GM12878 (cell line): ENCODE results near the gene RPL18. TPM values are rescaled to one million over a fixed set of nuclear protein-coding genes. Genes with fewer than 3 reads are reported as not detected.

Experiments used
- ATAC-seq: fragments of 200-7000 bp; cut with Tn5 transposase; 3 replicates; pipeline ENCODE4 v1.9.1; 2020; ENCODE audit warnings: mild to moderate bottlenecking, moderate library complexity
- BruUV-seq: library from RNA; stranded (reverse); fragments of 400-500 nt; replicated peaks from 2 replicates; lab custom pipeline; 2021; lab: Mats Ljungman, UMichigan
- CTCF ChIA-PET: fragments of 300-600 bp; sonication (Branson Sonifier 250); formaldehyde crosslinking; extraction: SDS; loops from one replicate; lab custom pipeline; 2021; ENCODE audit warnings: inconsistent platforms; lab: Yijun Ruan, JAX
- POLR2A ChIA-PET: fragments of 350-600 bp; formaldehyde crosslinking; extraction: SDS; loops from one replicate; lab custom pipeline; 2021; ENCODE audit warnings: inconsistent platforms; lab: Charles Lee
- RAD21 ChIA-PET: fragments of 300-600 bp; sonication (Branson Sonifier 250); formaldehyde crosslinking; loops from one replicate; lab custom pipeline; 2023; ENCODE audit warnings: antibody characterized with exemption; ENCODE audit not compliant: unreplicated experiment; lab: Charles Lee
- SMC1A ChIA-PET: fragments of 300-600 bp; sonication (Branson Sonifier 250); formaldehyde crosslinking; loops from one replicate; lab custom pipeline; 2023; ENCODE audit not compliant: unreplicated experiment, uncharacterized antibody; lab: Charles Lee
- DNase-seq: peaks from one replicate; pipeline ENCODE4 v3.0.0-alpha.2; 2011; ENCODE audit warnings: low read depth, low spot score
- FAIRE-seq: peaks from 3 replicates; lab custom pipeline; 2011; peaks lifted over from hg19 to GRCh38; lab: Jason Lieb, UNC
- H2AFZ ChIP-seq: 2 replicates; pipeline ENCODE4 v1.6.0; 2011; ENCODE audit warnings: low read depth, low read length, control low read depth; ENCODE audit not compliant: control insufficient read depth
- H3K27ac ChIP-seq: 2 replicates; pipeline ENCODE4 v1.5.1; 2011; ENCODE audit warnings: control low read depth; ENCODE audit not compliant: control insufficient read depth, insufficient read depth
- H3K27me3 ChIP-seq, 2 experiments: replicated peaks in 1 of 2; 2 replicates each; pipeline versions ENCODE4 v1.6.0 to v1.6.1; 2011; ENCODE audit warnings: low read length in 1 of 2; ENCODE audit not compliant: control insufficient read depth in 2 of 2, insufficient read depth in 2 of 2
- H3K36me3 ChIP-seq, 2 experiments: 2 replicates each; pipeline ENCODE4 v1.5.1; 2011; ENCODE audit warnings: low read length in 1 of 2; ENCODE audit not compliant: control insufficient read depth in 2 of 2, insufficient read depth in 2 of 2
- H3K4me1 ChIP-seq: 2 replicates; pipeline ENCODE4 v1.6.1; 2011; ENCODE audit warnings: mild to moderate bottlenecking, low read length, moderate library complexity, mixed read lengths; ENCODE audit not compliant: control insufficient read depth, insufficient read depth
- H3K4me2 ChIP-seq: 2 replicates; pipeline ENCODE4 v1.6.0; 2011; ENCODE audit warnings: control low read depth; ENCODE audit not compliant: control insufficient read depth, insufficient read depth
- H3K4me3 ChIP-seq: fragments of 200-600 bp; sonication (generic); 2 replicates; pipeline ENCODE4 v1.5.1; 2016
- H3K79me2 ChIP-seq: 2 replicates; pipeline ENCODE4 v1.6.0; 2011; ENCODE audit warnings: low read length; ENCODE audit not compliant: control insufficient read depth, insufficient read depth
- H3K9ac ChIP-seq: 2 replicates; pipeline ENCODE4 v1.8.0; 2011; ENCODE audit warnings: low read length, control low read depth, mixed read lengths; ENCODE audit not compliant: control insufficient read depth, insufficient read depth
- H3K9me3 ChIP-seq: replicated peaks from 3 replicates; pipeline ENCODE4 v1.5.1; 2011; ENCODE audit warnings: mild to moderate bottlenecking, low read length; ENCODE audit not compliant: control insufficient read depth, insufficient read depth
- H4K20me1 ChIP-seq: 2 replicates; pipeline ENCODE4 v1.6.0; 2011; ENCODE audit not compliant: control insufficient read depth, insufficient read depth
- BHLHE40 ChIP-seq, 2 experiments: fragments of 450-650 bp in 1 of 2; IDR thresholded peaks; 2 replicates each; pipeline ENCODE4 v1.6.1; 2011 to 2017; ENCODE audit warnings: low read depth in 2 of 2, borderline replicate concordance in 1 of 2, improper control_type of control experiment in 1 of 2, low read length in 1 of 2, mild to moderate bottlenecking in 1 of 2
- BRCA1 ChIP-seq: IDR thresholded peaks from 2 replicates; pipeline ENCODE4 v1.6.1; 2011; ENCODE audit warnings: low read depth, low read length, improper control_type of control experiment
- CHD1 ChIP-seq: IDR thresholded peaks from 2 replicates; pipeline ENCODE4 v1.6.1; 2012; ENCODE audit warnings: low read depth, low read length, improper control_type of control experiment
- E4F1 ChIP-seq: fragments of 450-650 bp; IDR thresholded peaks from 2 replicates; pipeline ENCODE4 v1.6.1; 2018; ENCODE audit warnings: borderline replicate concordance, mild to moderate bottlenecking; ENCODE audit not compliant: partially characterized antibody
- HDGF ChIP-seq: fragments of 450-650 bp; IDR thresholded peaks from 2 replicates; pipeline ENCODE4 v1.6.1; 2016; ENCODE audit warnings: antibody characterized with exemption
- IRF3 ChIP-seq: fragments of 450-650 bp; IDR thresholded peaks from 2 replicates; pipeline ENCODE4 v1.6.1; 2014; ENCODE audit warnings: mild to moderate bottlenecking
- LARP7 ChIP-seq: fragments of 450-650 bp; IDR thresholded peaks from 2 replicates; pipeline ENCODE4 v1.6.1; 2017; ENCODE audit warnings: mild to moderate bottlenecking
- NFXL1 ChIP-seq: fragments of 450-650 bp; IDR thresholded peaks from 2 replicates; pipeline ENCODE4 v1.6.1; 2017; ENCODE audit warnings: antibody characterized with exemption, mild to moderate bottlenecking, borderline replicate concordance
- PAX8 ChIP-seq: fragments of 450-650 bp; IDR thresholded peaks from 2 replicates; pipeline ENCODE4 v1.6.1; 2017; ENCODE audit warnings: mild to moderate bottlenecking, moderate library complexity
- POLR2AphosphoS5 ChIP-seq: IDR thresholded peaks from 2 replicates; pipeline ENCODE4 v1.6.1; 2011; ENCODE audit warnings: mild to moderate bottlenecking, low read length, inconsistent platforms
- RB1 ChIP-seq: fragments of 450-650 bp; formaldehyde crosslinking; IDR thresholded peaks from 2 replicates; pipeline ENCODE4 v1.6.1; 2017; ENCODE audit warnings: mild to moderate bottlenecking, borderline replicate concordance
- RCOR1 ChIP-seq: conservative IDR thresholded peaks from 2 replicates; pipeline ENCODE4 v1.6.1; 2012; ENCODE audit warnings: low read depth, low read length, improper control_type of control experiment
- SMC3 ChIP-seq: IDR thresholded peaks from 2 replicates; pipeline ENCODE4 v1.6.1; 2011; ENCODE audit warnings: low read length, improper control_type of control experiment, borderline replicate concordance
- SREBF2 ChIP-seq: IDR thresholded peaks from 2 replicates; pipeline ENCODE4 v1.6.1; 2012; ENCODE audit warnings: mild to moderate bottlenecking, low read length
- TARDBP ChIP-seq: IDR thresholded peaks from 2 replicates; pipeline ENCODE4 v1.6.1; 2016; ENCODE audit warnings: borderline replicate concordance
- ZBTB33 ChIP-seq: fragments of 450-650 bp; IDR thresholded peaks from 2 replicates; pipeline ENCODE4 v1.6.1; 2017; ENCODE audit warnings: mild to moderate bottlenecking
- WGBS: methylation state at CpG from one replicate; pipeline ENCODE4 v1.1.6; 2016; ENCODE audit warnings: low lambda C conversion rate; ENCODE audit not compliant: insufficient replicate concordance, insufficient coverage; ENCODE audit errors: missing lambda C conversion rate; 5-methylcytosine and 5-hydroxymethylcytosine counted together
- in situ Hi-C: fragments of 300-500 bp; cut with MboI; formaldehyde crosslinking; loops from 9 replicates; pipeline ENCODE4 v1.14.3; 2018; ENCODE audit warnings: mixed read lengths
- intact Hi-C: fragments of 100-400 bp; cut with micrococcal nuclease; formaldehyde crosslinking; loops from one replicate; pipeline ENCODE4 v1.14.2; 2022; ENCODE audit not compliant: unreplicated experiment
- polyA plus RNA-seq, 11 experiments: library from polyadenylated mRNA; depleted of rRNA in 4 of 11; unstranded in 6 of 11; stranded (reverse) in 5 of 11; fragments of >200 nt; fragmentation: Nextera tagmentation in 4 of 11; fragmentation: Illumina TruSeq in 1 of 11; extraction: Ambion mirVana in 4 of 11; extraction: Trizol in 1 of 11; gene quantifications; 1 replicate in 1 of 11; 2 replicates in 10 of 11; pipeline versions ENCODE4 v1.2.1 to v1.2.3, GENCODE V29; 2011 to 2016; ENCODE audit warnings: inconsistent platforms in 2 of 11, missing spikeins in 2 of 11, low read depth in 1 of 11
- total RNA-seq, 4 experiments: library from RNA; depleted of rRNA in 3 of 4; stranded (reverse); fragments of >200 nt in 3 of 4; fragmentation: Illumina TruSeq in 1 of 4; extraction: Trizol in 1 of 4; gene quantifications; 2 replicates each; pipeline versions ENCODE4 v1.2.1 to v1.2.3, GENCODE V29; 2013 to 2021

Gene RPL18
- total and polyA plus RNA-seq, 10 of the 15 experiments (the other 5 are each of a cell fraction or from before 2014, with no cell fraction given) = 393 to 4,267 (median 2,019) TPM

GRCh38 chr19:48634424-48635262, 15.7 kb upstream of the RPL18 start:
- in situ Hi-C loops = loop anchor here (25.0 kb wide), 1 partner anchor 1253 kb away; the partner anchor contains the start of genes AKT1S1, IL4I1 and TBC1D17
- intact Hi-C loops = loop anchor here (10.0 kb wide), 1 partner anchor 330 kb away; the partner anchor contains the start of gene FTL
- Histone ChIP-seq H3K27me3 (no peaks in the 10 kb centered on the region), H4K20me1 (no peaks in the 10 kb centered on the region), H3K9ac (peak overlapping the region; percentile 67), H3K27ac (peak overlapping the region; percentile 79), H3K36me3 (peaks cover under 1 to 4% of the 10 kb centered on the region in 2 experiments; a peak in 3 of 4 replicates), H3K79me2 (peaks cover 5% of the 10 kb centered on the region), H2AFZ (peak overlapping the region; percentile 81), H3K9me3 (no peaks in the 10 kb centered on the region), H3K4me1 (peaks cover 28% of the 10 kb centered on the region), H3K4me2 (peak overlapping the region; percentile 92), H3K4me3 (peak overlapping the region; percentile 75)
- WGBS = 1% methylated on average over 23 of the region's 37 CpGs
- CTCF ChIA-PET = interaction anchor here (1.1 to 2.3 kb wide), 4 partner anchors 11 to 50 kb away, joined by 3 to 10 read pairs (median 7); partner anchors contain the start of gene CA11
- SMC1A ChIA-PET = interaction anchor here (0.9 to 2.8 kb wide), 6 partner anchors 9 to 51 kb away, joined by 3 to 22 read pairs (median 4); partner anchors contain the start of genes RPL18 and SPHK2
- RAD21 ChIA-PET = interaction anchor here (1.1 to 3.4 kb wide), 6 partner anchors 11 to 26 kb away, joined by 3 to 16 read pairs (median 10); partner anchors contain the start of genes CA11, RPL18 and SPHK2
- peak; percentile 78 for FAIRE-seq
- POLR2A ChIA-PET = interaction anchor here (0.5 to 3.3 kb wide), 9 partner anchors 8 to 330 kb away, joined by 3 to 62 read pairs (median 5); partner anchors contain the start of genes CA11, RPL18 and SPHK2
- TSS peak; percentile 88 for BruUV-seq
- peak; percentile 79 for DNase-seq
- peak; percentile 66 for ATAC-seq
- TF ChIP-seq SMC3 (no peak), LARP7 (peak; percentile 69; the same call in 1 of the 2 replicates), HDGF (peak; percentile 72; the same call in 1 of the 2 replicates), POLR2AphosphoS5 (no peak; the same call in 1 of the 2 replicates), BHLHE40 (IDR thresholded peaks at IDR 0.05; ENCODE audit: borderline replicate concordance in 1 of 2, low read depth in 2 of 2, low read length in 1 of 2) (peak; percentile 99), E4F1 (no peak), RCOR1 (0 out of 2 replicates have a peak, but pooled peaks have one; percentile 53), TARDBP (no peak), ZBTB33 (no peak), CHD1 (no peak), SREBF2 (no peak), PAX8 (no peak), IRF3 (no peak), NFXL1 (peak; percentile 100), RB1 (no peak), BRCA1 (no peak)
